ENCODE measurements around the gene CAMTA1.

CAMTA1 gene

GRCh38 chr1:7256526-7256925 lies 471.3 kb downstream of the CAMTA1 start:
- no peak for ATAC-seq
- TF ChIP-seq ARNTL (CRISPR knock-in tag; IDR thresholded peaks at IDR 0.05; ENCODE audit: borderline replicate concordance, low read depth), result no peak
- TF ChIP-seq CSDC2 (CRISPR knock-in tag; IDR thresholded peaks at IDR 0.05), result no peak
- no peak for TF ChIP-seq TOX (CRISPR knock-in tag; IDR thresholded peaks at IDR 0.05; ENCODE audit: borderline replicate concordance)
- TF ChIP-seq BACH2 (CRISPR knock-in tag; IDR thresholded peaks at IDR 0.05; ENCODE audit: borderline replicate concordance), result no peak
- TF ChIP-seq, protein P1, sequence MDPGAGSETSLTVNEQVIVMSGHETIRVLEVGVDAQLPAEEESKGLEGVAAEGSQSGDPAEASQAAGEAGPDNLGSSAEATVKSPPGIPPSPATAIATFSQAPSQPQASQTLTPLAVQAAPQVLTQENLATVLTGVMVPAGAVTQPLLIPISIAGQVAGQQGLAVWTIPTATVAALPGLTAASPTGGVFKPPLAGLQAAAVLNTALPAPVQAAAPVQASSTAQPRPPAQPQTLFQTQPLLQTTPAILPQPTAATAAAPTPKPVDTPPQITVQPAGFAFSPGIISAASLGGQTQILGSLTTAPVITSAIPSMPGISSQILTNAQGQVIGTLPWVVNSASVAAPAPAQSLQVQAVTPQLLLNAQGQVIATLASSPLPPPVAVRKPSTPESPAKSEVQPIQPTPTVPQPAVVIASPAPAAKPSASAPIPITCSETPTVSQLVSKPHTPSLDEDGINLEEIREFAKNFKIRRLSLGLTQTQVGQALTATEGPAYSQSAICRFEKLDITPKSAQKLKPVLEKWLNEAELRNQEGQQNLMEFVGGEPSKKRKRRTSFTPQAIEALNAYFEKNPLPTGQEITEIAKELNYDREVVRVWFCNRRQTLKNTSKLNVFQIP (CRISPR knock-in tag; IDR thresholded peaks at IDR 0.05; ENCODE audit: borderline replicate concordance, low read depth), result no peak
- TF ChIP-seq SNAI2 (CRISPR knock-in tag; IDR thresholded peaks at IDR 0.05), result no peak
- no peak for TF ChIP-seq ZFP3 (CRISPR knock-in tag; IDR thresholded peaks at IDR 0.05)
- no peak for TF ChIP-seq ZC3H10 (CRISPR knock-in tag; IDR thresholded peaks at IDR 0.05)
- no peak for TF ChIP-seq PPARA (CRISPR knock-in tag; IDR thresholded peaks at IDR 0.05; ENCODE audit: borderline replicate concordance)
- TF ChIP-seq OSR1 (CRISPR knock-in tag; IDR thresholded peaks at IDR 0.05), result no peak
- no peak for TF ChIP-seq ESRRG (CRISPR knock-in tag; IDR thresholded peaks at IDR 0.05)
- no peak for TF ChIP-seq RARB (CRISPR knock-in tag; IDR thresholded peaks at IDR 0.05)
- no peak for TF ChIP-seq ZNF8 (CRISPR knock-in tag; IDR thresholded peaks at IDR 0.05)
- TF ChIP-seq ZNF70 (CRISPR knock-in tag; IDR thresholded peaks at IDR 0.05), result no peak
- no peak for TF ChIP-seq CREB5 (CRISPR knock-in tag; IDR thresholded peaks at IDR 0.05; ENCODE audit: low read depth)
- TF ChIP-seq ZFP30 (CRISPR knock-in tag; IDR thresholded peaks at IDR 0.05), result no peak
- no peak for TF ChIP-seq TSHZ2 (CRISPR knock-in tag; IDR thresholded peaks at IDR 0.05)
- TF ChIP-seq GLIS3 (CRISPR knock-in tag; IDR thresholded peaks at IDR 0.05), result no peak
- no peak for TF ChIP-seq PATZ1 (CRISPR knock-in tag; IDR thresholded peaks at IDR 0.05; ENCODE audit: borderline replicate concordance)

DNA sequence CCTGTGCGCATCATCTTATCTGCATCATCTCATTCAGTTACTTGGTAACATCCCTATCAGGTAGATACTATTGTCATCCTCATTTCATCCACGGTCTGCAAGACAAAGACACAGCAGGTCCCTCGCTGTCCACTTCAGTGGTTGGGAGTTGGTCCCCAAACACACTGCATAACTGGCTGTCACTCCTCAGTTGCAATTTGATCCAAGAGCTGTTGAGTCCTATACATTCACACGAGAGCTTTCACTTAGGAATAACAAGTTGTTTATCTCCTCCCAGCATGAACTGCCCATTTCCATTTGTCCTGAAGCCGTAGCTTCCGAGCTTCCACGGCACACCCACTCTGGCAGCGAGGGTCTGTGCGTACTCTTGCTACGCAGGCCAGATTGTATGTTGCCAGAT lies 472.0 kb downstream of the CAMTA1 start:
- no peak for ATAC-seq
- TF ChIP-seq CSDC2 (CRISPR knock-in tag; IDR thresholded peaks at IDR 0.05), result no peak

DNA sequence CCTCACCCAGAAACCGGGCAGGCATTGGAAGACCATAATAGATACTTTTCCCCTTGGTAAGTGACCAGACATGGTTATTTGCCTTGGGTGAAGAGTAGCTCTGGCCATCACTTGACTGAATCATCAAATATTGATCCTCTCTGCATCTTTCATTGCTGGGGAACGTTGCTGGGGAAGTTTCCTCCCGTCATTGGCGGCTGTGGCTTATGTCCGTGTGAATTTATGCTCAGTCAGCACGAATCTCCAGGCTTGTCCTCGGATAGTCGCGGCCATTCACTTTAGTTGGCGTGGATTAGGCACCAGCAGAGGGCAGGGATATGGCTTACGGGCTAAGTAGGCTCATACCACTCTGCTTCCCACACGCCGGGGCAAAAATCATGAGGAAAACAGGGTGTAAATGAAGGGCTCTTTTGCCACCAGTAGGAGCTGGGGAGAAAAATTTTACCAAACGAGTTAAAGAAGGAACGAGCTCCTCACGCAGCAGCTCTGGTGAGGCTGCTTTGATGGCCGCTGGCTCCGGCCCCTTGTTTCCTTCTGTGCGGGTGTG lies 473.4 kb downstream of the CAMTA1 start:
- no peak for ATAC-seq
- TF ChIP-seq ISL1 (CRISPR knock-in tag; IDR thresholded peaks at IDR 0.05) (no peak), TSHZ2 (CRISPR knock-in tag; IDR thresholded peaks at IDR 0.05) (no peak), CSRNP3 (CRISPR knock-in tag; IDR thresholded peaks at IDR 0.05) (no peak), SNAI2 (CRISPR knock-in tag; IDR thresholded peaks at IDR 0.05) (no peak), ZNF70 (CRISPR knock-in tag; IDR thresholded peaks at IDR 0.05) (no peak), TCF4 (CRISPR knock-in tag; IDR thresholded peaks at IDR 0.05; ENCODE audit: borderline replicate concordance) (no peak), ZFP3 (CRISPR knock-in tag; IDR thresholded peaks at IDR 0.05) (no peak), RARB (CRISPR knock-in tag; IDR thresholded peaks at IDR 0.05) (no peak), BACH2 (CRISPR knock-in tag; IDR thresholded peaks at IDR 0.05; ENCODE audit: borderline replicate concordance) (no peak)
- TF ChIP-seq, protein P1 (CRISPR knock-in tag; IDR thresholded peaks at IDR 0.05; ENCODE audit: borderline replicate concordance, low read depth), result no peak
